K562 (cell line): ENCODE data around the gene TTC8. TPM values are rescaled to one million over a fixed set of nuclear protein-coding genes. Genes with fewer than 3 reads are reported as not detected.

Source experiments
- ATAC-seq: fragments of 200-7000 bp; cut with Tn5 transposase; 3 replicates; pipeline ENCODE4 v1.9.1; 2020; ENCODE audit warnings: moderate library complexity
- BruUV-seq: library from RNA; stranded (reverse); fragments of 400-500 nt; replicated peaks from 2 replicates; lab custom pipeline; 2021; lab: Mats Ljungman, UMichigan
- CTCF ChIA-PET: fragments of 300-600 bp; formaldehyde crosslinking; extraction: SDS; loops from one replicate; lab custom pipeline; 2021; ENCODE audit warnings: low intra/inter-chr PET ratio; lab: Yijun Ruan, JAX
- POLR2A ChIA-PET: fragments of 300-600, 350-650 bp; sonication (Branson Sonifier 250); formaldehyde crosslinking; extraction: SDS; loops from one replicate; lab custom pipeline; 2021; ENCODE audit warnings: antibody characterized with exemption, inconsistent platforms; lab: Yijun Ruan, JAX
- DNase-seq, 4 experiments: peaks; one replicate each; pipeline versions ENCODE4 v3.0.0 to v3.0.0-alpha.2; 2011 to 2018; ENCODE audit warnings: low spot score in 3 of 4, mixed read lengths in 3 of 4; ENCODE audit errors: extremely low read depth in 1 of 4
- FAIRE-seq: peaks from 2 replicates; lab custom pipeline; 2011; peaks lifted over from hg19 to GRCh38; lab: Jason Lieb, UNC
- H2AFZ ChIP-seq: 2 replicates; pipeline ENCODE4 v1.6.0; 2011; ENCODE audit warnings: low read depth, low read length, control low read depth, inconsistent platforms
- H3K27ac ChIP-seq: fragments of 200-600 bp; 3 replicates; pipeline ENCODE4 v1.8.0; 2011; ENCODE audit warnings: low read depth, mild to moderate bottlenecking, control low read depth, inconsistent platforms, low read length, moderate library complexity, mixed read lengths; ENCODE audit errors: extremely low read depth
- H3K27me3 ChIP-seq, 2 experiments: fragments of 300-600 bp in 1 of 2; 2 replicates in 1 of 2; 3 replicates in 1 of 2; pipeline versions ENCODE4 v1.6.0 to v1.8.0; 2011; ENCODE audit warnings: inconsistent platforms in 2 of 2, low read length in 2 of 2, mild to moderate bottlenecking in 1 of 2, mixed read lengths in 1 of 2, moderate library complexity in 1 of 2; ENCODE audit not compliant: control insufficient read depth in 2 of 2, insufficient read depth in 2 of 2
- H3K36me3 ChIP-seq: fragments of 300-600 bp; 3 replicates; pipeline ENCODE4 v1.8.0; 2011; ENCODE audit warnings: mild to moderate bottlenecking, low read length, inconsistent platforms; ENCODE audit not compliant: control insufficient read depth, insufficient read depth
- H3K4me1 ChIP-seq, 2 experiments: fragments of 200-600 bp in 1 of 2; replicated peaks in 1 of 2; 2 replicates in 1 of 2; 3 replicates in 1 of 2; pipeline versions ENCODE4 v1.5.1 to v1.8.0; 2011; ENCODE audit warnings: inconsistent platforms in 2 of 2, low read length in 2 of 2, mild to moderate bottlenecking in 1 of 2, mixed read lengths in 1 of 2, moderate library complexity in 1 of 2; ENCODE audit not compliant: control insufficient read depth in 2 of 2, insufficient read depth in 2 of 2
- H3K4me2 ChIP-seq: 2 replicates; pipeline ENCODE4 v1.6.1; 2011; ENCODE audit warnings: low read length, control low read depth, inconsistent platforms, mixed read lengths; ENCODE audit not compliant: insufficient read depth
- H3K4me3 ChIP-seq: fragments of 200-600 bp; sonication (generic), shearing (Covaris generic); 2 replicates; pipeline ENCODE4 v1.5.1; 2016; ENCODE audit warnings: control low read depth, inconsistent platforms
- H3K79me2 ChIP-seq: fragments of 200-600 bp; 3 replicates; pipeline ENCODE4 v1.8.0; 2011; ENCODE audit warnings: low read length, inconsistent platforms; ENCODE audit not compliant: control insufficient read depth, insufficient read depth
- H3K9ac ChIP-seq, 2 experiments: 2 replicates each; pipeline versions ENCODE4 v1.6.0 to v1.6.1; 2011; ENCODE audit warnings: low read depth in 2 of 2, low read length in 2 of 2, control low read depth in 1 of 2, inconsistent platforms in 1 of 2, mild to moderate bottlenecking in 1 of 2, mixed read lengths in 1 of 2; ENCODE audit not compliant: insufficient read depth in 1 of 2
- H3K9me1 ChIP-seq: one replicate; pipeline ENCODE4 v1.6.0; 2011; ENCODE audit warnings: inconsistent platforms, mild to moderate bottlenecking, low read length, moderate library complexity; ENCODE audit not compliant: control insufficient read depth, insufficient read depth
- H3K9me3 ChIP-seq: replicated peaks from 2 replicates; pipeline ENCODE4 v1.5.1; 2011; ENCODE audit warnings: low read depth, low read length, inconsistent platforms; ENCODE audit not compliant: control insufficient read depth, insufficient read depth
- H4K20me1 ChIP-seq: replicated peaks from 2 replicates; pipeline ENCODE4 v1.6.1; 2011; ENCODE audit warnings: low read length, inconsistent platforms, mixed read lengths; ENCODE audit not compliant: control insufficient read depth, insufficient read depth
- HIVEP1 ChIP-seq: fragments of 250-450 bp; sonication (Bioruptor Pico); IDR thresholded peaks from 2 replicates; pipeline ENCODE4 v1.4.0; 2020; ENCODE audit warnings: mild to moderate bottlenecking
- HMGXB4 ChIP-seq: sonication (generic); formaldehyde crosslinking; IDR thresholded peaks from 2 replicates; pipeline ENCODE4 v1.8.1; 2023; ENCODE audit warnings: mild to moderate bottlenecking, missing genetic modification reagents
- NONO ChIP-seq, 2 experiments: fragments of 200-400 bp in 1 of 2; fragments of 450-650 bp in 1 of 2; formaldehyde crosslinking in 1 of 2; IDR thresholded peaks; 2 replicates each; pipeline ENCODE4 v1.6.1; 2017; ENCODE audit warnings: low read depth in 2 of 2, mild to moderate bottlenecking in 2 of 2, moderate library complexity in 2 of 2, low read length in 1 of 2
- PHF20 ChIP-seq: fragments of 450-650 bp; IDR thresholded peaks from 2 replicates; pipeline ENCODE4 v1.6.1; 2018; ENCODE audit not compliant: partially characterized antibody
- ZFP1 ChIP-seq: fragments of 450-650 bp; formaldehyde crosslinking; IDR thresholded peaks from 2 replicates; pipeline ENCODE4 v1.4.0; 2020; ENCODE audit warnings: mild to moderate bottlenecking, mixed read lengths
- ZFX ChIP-seq: sonication (generic); formaldehyde crosslinking; IDR thresholded peaks from 2 replicates; pipeline ENCODE4 v1.8.0; 2022; ENCODE audit warnings: mild to moderate bottlenecking, missing genetic modification reagents, moderate library complexity
- WGBS: fragments of 100-300 bp; shearing (Covaris generic); methylation state at CpG from one replicate; pipeline ENCODE4 v1.1.6; 2016; ENCODE audit warnings: low coverage, mixed read lengths; ENCODE audit not compliant: insufficient coverage; ENCODE audit errors: missing lambda C conversion rate; 5-methylcytosine and 5-hydroxymethylcytosine counted together
- in situ Hi-C: fragments of 300-500 bp; cut with MboI; formaldehyde crosslinking; loops from 4 replicates; pipeline ENCODE4 v1.15.0; 2018; ENCODE audit warnings: inconsistent platforms, mixed read lengths
- intact Hi-C: fragments of 100-400 bp; cut with micrococcal nuclease; formaldehyde crosslinking; loops from 2 replicates; pipeline ENCODE4 v1.14.2; 2022
- polyA plus RNA-seq, 8 experiments: library from polyadenylated mRNA; depleted of rRNA in 4 of 8; stranded (reverse) in 5 of 8; unstranded in 3 of 8; fragments of >200 nt; fragmentation: Nextera tagmentation in 2 of 8; fragmentation: Illumina TruSeq in 1 of 8; extraction: Ambion mirVana in 2 of 8; extraction: Trizol in 1 of 8; gene quantifications; 2 replicates each; pipeline versions ENCODE4 v1.2.1 to v1.2.3, GENCODE V29; 2011 to 2014; ENCODE audit warnings: inconsistent platforms in 1 of 8, missing spikeins in 1 of 8
- total RNA-seq, 7 experiments: library from RNA; depleted of rRNA in 6 of 7; stranded (reverse); fragments of >200 nt in 6 of 7; fragmentation: Illumina TruSeq in 2 of 7; extraction: Trizol in 2 of 7; gene quantifications; 2 replicates each; pipeline versions ENCODE4 v1.2.1 to v1.2.3, GENCODE V29; 2011 to 2021; ENCODE audit warnings: low replicate concordance in 1 of 7

Gene TTC8
- total and polyA plus RNA-seq, 9 of the 15 experiments (the other 6 are each of a cell fraction or from before 2014, with no cell fraction given): 7.3 to 22.7 (median 9.6) TPM

DNA sequence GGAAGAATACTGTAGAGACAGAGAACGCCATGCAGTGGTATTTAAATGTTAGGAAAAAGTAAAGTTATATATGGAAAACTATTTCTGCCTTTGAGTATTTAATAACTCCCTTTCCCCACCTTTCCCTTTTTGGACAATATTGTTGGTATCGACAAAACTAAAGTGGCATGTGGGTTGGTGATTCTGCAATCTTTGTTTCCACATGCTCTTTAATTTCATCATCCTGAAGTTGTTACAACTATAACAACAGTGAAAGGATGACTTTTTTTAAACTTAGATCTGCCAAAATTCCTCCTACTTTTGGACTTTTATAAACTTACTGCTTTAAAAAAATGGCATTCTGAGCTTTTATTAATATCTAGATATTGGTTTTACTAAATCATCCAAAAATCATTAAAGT, 25.3 kb downstream of the TTC8 start:
- H3K36me3 ChIP-seq: no peaks in the 10 kb centered on the region
- DNase-seq: no peak
- no peak for ATAC-seq
- no TSS peak for BruUV-seq
- WGBS: 56% methylated on average over 2 of the region's 2 CpGs
- POLR2A ChIA-PET: interaction anchor here (1.0 kb wide), 1 partner anchor 10 kb away, joined by 3 read pairs; no protein-coding TSS in a partner anchor
- no peak for FAIRE-seq
- no peaks in the 10 kb centered on the region for H3K4me1 ChIP-seq
- no peak overlapping the region for H3K9ac ChIP-seq
- no peaks in the 10 kb centered on the region for H3K9me3 ChIP-seq
- no peak overlapping the region for H2AFZ ChIP-seq
- H3K27ac ChIP-seq: no peak overlapping the region
- H3K27me3 ChIP-seq: no peaks in the 10 kb centered on the region
- H3K9me1 ChIP-seq: no peaks in the 10 kb centered on the region
- TF ChIP-seq NONO (IDR thresholded peaks at IDR 0.05; ENCODE audit: low read depth in 2 of 2, low read length in 1 of 2) (no peak), HIVEP1 (no peak), ZFX (CRISPR knock-in tag) (no peak), PHF20 (no peak), HMGXB4 (CRISPR knock-in tag) (no peak), ZFP1 (CRISPR knock-in tag) (no peak)
- H3K4me3 ChIP-seq: no peak overlapping the region
- CTCF ChIA-PET: no interaction called here
- no peaks in the 10 kb centered on the region for H3K79me2 ChIP-seq
- H3K4me2 ChIP-seq: no peak overlapping the region
- in situ Hi-C loops (no loop called here), intact Hi-C loops (no loop called here)
- no peaks in the 10 kb centered on the region for H4K20me1 ChIP-seq
